NCI-H748 (cell line): ENCODE measurements around the gene KATNAL2.
A peak's percentile ranks its signal among the peaks of the same experiment; 100 is the strongest.
"Not testable (repeated sequence)": the region's sequence is repeated elsewhere in the genome, so short reads cannot be mapped to it uniquely, and the experiment has no call there.

Experiments
- DNase-seq: peaks from one replicate; lab custom pipeline; 2025; ENCODE audit not compliant: unreplicated experiment; lab: John Stamatoyannopoulos, UW

KATNAL2 gene

GRCh38 chr18:46939337-46939963, 22.0 kb downstream of the KATNAL2 start:
- DNase-seq = no peak

- no peak for DNase-seq
Observed at GRCh38 chr18:46939998-46940571, 22.7 kb downstream of the KATNAL2 start.

GRCh38 chr18:46942646-46943045, 25.2 kb downstream of the KATNAL2 start:
- DNase-seq = no peak

- peak; percentile 95 for DNase-seq
Observed at GRCh38 chr18:46946656-46947282, 29.4 kb downstream of the KATNAL2 start.

GRCh38 chr18:46950064-46950656, 32.8 kb downstream of the KATNAL2 start:
- DNase-seq = peak; percentile 70

GRCh38 chr18:46953195-46953594, 35.8 kb downstream of the KATNAL2 start:
- DNase-seq = no peak

- DNase-seq = no peak
Observed at GRCh38 chr18:46958209-46958608, 40.8 kb downstream of the KATNAL2 start.

GRCh38 chr18:46963656-46964578, 46.5 kb downstream of the KATNAL2 start:
- not testable (repeated sequence) for DNase-seq

GRCh38 chr18:46964579-46965293, 47.3 kb downstream of the KATNAL2 start:
- DNase-seq = not testable (repeated sequence)

GRCh38 chr18:46966266-46966665, 48.9 kb downstream of the KATNAL2 start:
- DNase-seq = not testable (repeated sequence)

GRCh38 chr18:46969551-46969950, 52.1 kb downstream of the KATNAL2 start:
- DNase-seq = not testable (repeated sequence)

GRCh38 chr18:47019870-47020269, 102.5 kb downstream of the KATNAL2 start:
- not testable (repeated sequence) for DNase-seq

GRCh38 chr18:47020757-47021156, 103.4 kb downstream of the KATNAL2 start:
- not testable (repeated sequence) for DNase-seq

- DNase-seq = not testable (repeated sequence)
Observed at GRCh38 chr18:47022821-47023220, 105.4 kb downstream of the KATNAL2 start.

- not testable (repeated sequence) for DNase-seq
Observed at GRCh38 chr18:47023769-47024465, 106.5 kb downstream of the KATNAL2 start.

GRCh38 chr18:47025557-47026174, 108.3 kb downstream of the KATNAL2 start:
- DNase-seq = not testable (repeated sequence)

- not testable (repeated sequence) for DNase-seq
Observed at GRCh38 chr18:47028738-47029137, 111.3 kb downstream of the KATNAL2 start.

- DNase-seq = not testable (repeated sequence)
Observed at GRCh38 chr18:47029684-47030353, 112.4 kb downstream of the KATNAL2 start.

- DNase-seq = not testable (repeated sequence)
Observed at GRCh38 chr18:47030887-47031286, 113.5 kb downstream of the KATNAL2 start.
